Neural crest cell (in vitro differentiated cells): ENCODE measurements around the gene DAB2. TPM values are rescaled to one million over a fixed set of nuclear protein-coding genes. Genes with fewer than 3 reads are reported as not detected.

Experiments
- DNase-seq: peaks from one replicate; pipeline ENCODE4 v3.0.0; 2021; ENCODE audit warnings: low read depth, mixed read lengths, low spot score
- H3K27ac Mint-ChIP-seq: one replicate; pipeline ENCODE4 v1.8.0; 2021; ENCODE audit warnings: mild to moderate bottlenecking, mixed read lengths; ENCODE audit not compliant: unreplicated experiment
- H3K27me3 Mint-ChIP-seq: 2 replicates; pipeline ENCODE4 v1.8.0; 2021; ENCODE audit warnings: low read depth, mild to moderate bottlenecking, mixed read lengths
- H3K36me3 Mint-ChIP-seq: 2 replicates; pipeline ENCODE4 v1.8.0; 2021; ENCODE audit warnings: low read depth, mild to moderate bottlenecking, mixed read lengths
- H3K4me1 Mint-ChIP-seq: 2 replicates; pipeline ENCODE4 v1.8.0; 2021; ENCODE audit warnings: mixed read lengths
- H3K4me3 Mint-ChIP-seq: one replicate; pipeline ENCODE4 v1.8.0; 2021; ENCODE audit warnings: mild to moderate bottlenecking, mixed read lengths
- H3K9me3 Mint-ChIP-seq: 2 replicates; pipeline ENCODE4 v1.8.0; 2021; ENCODE audit warnings: mixed read lengths
- CTCF ChIP-seq: fragments of 200-600 bp; sonication (generic); conservative IDR thresholded peaks from 2 replicates; pipeline ENCODE4 v1.5.0; 2021; ENCODE audit warnings: antibody characterized with exemption, mild to moderate bottlenecking
- long read RNA-seq: library from polyadenylated mRNA; unstranded; transcript quantifications from one replicate; pipeline ENCODE4 v2.0.0, GENCODE V29; 2020
- total RNA-seq: library from RNA; stranded (reverse); gene quantifications from 2 replicates; pipeline ENCODE4 v1.2.1, GENCODE V29; 2021

The DAB2 gene
- total RNA-seq: 9.5 and 10.1 TPM in 2 replicates
- long read RNA-seq, full-length matches to known transcripts: 2 of 7 reads
- long read RNA-seq, partial matches to known transcripts: 5 of 7 reads
- long read RNA-seq, other reads (novel, unspliced or antisense): 0 of 7 reads

GRCh38 chr5:39424736-39425637 lies at the start of gene DAB2:
Gene DAB2, minus strand, starts transcription at chr5:39424980. Its CDS starts 30,660 bp downstream, at chr5:39394320.
- no peaks in the 10 kb centered on the region for H3K36me3 Mint-ChIP-seq
- peak; percentile 64 for TF ChIP-seq CTCF
- peak; percentile 71 for DNase-seq
- H3K27me3 Mint-ChIP-seq: peaks cover 13% of the 10 kb centered on the region
- H3K4me3 Mint-ChIP-seq: peak within 1 kb of the TSS; percentile 98
- H3K9me3 Mint-ChIP-seq: no peaks in the 10 kb centered on the region
- H3K4me1 Mint-ChIP-seq: peaks cover 40% of the 10 kb centered on the region
- H3K27ac Mint-ChIP-seq: peak within 1 kb of the TSS; percentile 94

- H3K27me3 Mint-ChIP-seq: no peaks in the 10 kb centered on the region
- no peak for DNase-seq
- H3K9me3 Mint-ChIP-seq: no peaks in the 10 kb centered on the region
- TF ChIP-seq CTCF: no peak
- H3K27ac Mint-ChIP-seq: no peak overlapping the region
- no peaks in the 10 kb centered on the region for H3K36me3 Mint-ChIP-seq
- H3K4me3 Mint-ChIP-seq: no peak overlapping the region
- peaks cover 9% of the 10 kb centered on the region for H3K4me1 Mint-ChIP-seq
Observed at GRCh38 chr5:39473156-39473775, 48.5 kb upstream of the DAB2 start.

GRCh38 chr5:39471836-39472508 lies 47.2 kb upstream of the DAB2 start:
- DNase-seq: no peak
- H3K4me3 Mint-ChIP-seq: no peak overlapping the region
- H3K36me3 Mint-ChIP-seq: no peaks in the 10 kb centered on the region
- no peak for TF ChIP-seq CTCF
- H3K27ac Mint-ChIP-seq: no peak overlapping the region
- H3K4me1 Mint-ChIP-seq: peaks cover 7% of the 10 kb centered on the region
- no peaks in the 10 kb centered on the region for H3K9me3 Mint-ChIP-seq
- H3K27me3 Mint-ChIP-seq: no peaks in the 10 kb centered on the region

GRCh38 chr5:39470811-39471210 lies 46.0 kb upstream of the DAB2 start:
- DNase-seq: no peak
- Mint-ChIP-seq H3K4me3 (no peak overlapping the region), H3K27me3 (no peaks in the 10 kb centered on the region), H3K27ac (no peak overlapping the region), H3K36me3 (no peaks in the 10 kb centered on the region), H3K4me1 (peaks cover 5% of the 10 kb centered on the region), H3K9me3 (no peaks in the 10 kb centered on the region)
- TF ChIP-seq CTCF: no peak

- Mint-ChIP-seq H3K27ac (no peak overlapping the region), H3K9me3 (no peaks in the 10 kb centered on the region), H3K27me3 (no peaks in the 10 kb centered on the region), H3K36me3 (no peaks in the 10 kb centered on the region), H3K4me1 (peaks cover 7% of the 10 kb centered on the region), H3K4me3 (no peak overlapping the region)
- no peak for TF ChIP-seq CTCF
- DNase-seq: no peak
Observed at GRCh38 chr5:39469777-39470415, 45.1 kb upstream of the DAB2 start.
